Measurements from ENCODE around the gene COL2A1.
A peak's percentile ranks its signal among the peaks of the same experiment; 100 is the strongest.

The COL2A1 gene

DNA sequence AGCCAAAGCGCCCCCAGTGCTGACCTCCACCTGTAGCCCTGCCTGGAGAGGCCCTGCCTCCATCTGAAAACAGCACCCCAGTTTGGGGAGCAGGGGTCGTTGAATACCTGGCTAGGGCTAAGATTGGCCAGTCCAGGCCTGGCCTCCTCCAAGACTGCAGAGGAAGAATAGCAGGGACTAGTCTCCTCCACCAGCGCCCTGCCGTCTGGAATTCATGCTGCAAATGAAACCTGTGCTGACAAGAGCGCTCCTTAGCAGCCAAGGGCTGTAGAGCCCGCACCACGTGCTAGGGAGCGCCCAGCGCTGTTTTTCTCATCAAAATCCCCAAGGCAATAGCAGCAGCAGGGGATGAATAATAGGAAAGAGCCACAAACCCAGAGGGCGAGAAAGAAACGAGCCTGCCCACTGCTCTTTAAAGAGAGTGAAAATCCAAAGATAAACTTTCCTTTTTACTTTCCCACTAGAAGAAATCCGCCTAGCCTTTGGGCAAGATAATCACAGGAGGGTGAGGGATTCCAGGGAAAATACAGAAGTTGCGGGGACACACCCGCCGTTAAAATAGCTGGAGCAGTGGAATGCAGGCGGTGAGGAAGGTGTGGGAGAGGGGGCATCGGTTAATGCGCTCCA is 3.3 kb downstream of the COL2A1 start:
- Histone ChIP-seq H3K36me3 (replicated peaks) (peaks cover 26% of the 10 kb centered on the region), H3K27me3 (ENCODE audit: low read depth) (no peaks in the 10 kb centered on the region), H3K4me3 (peak overlapping the region; percentile 63), H3K4me1 (peaks cover 26% of the 10 kb centered on the region), H3K9me3 (no peaks in the 10 kb centered on the region)
- peak; percentile 61 to 77 for DNase-seq (ENCODE audit: low spot score in 2 of 2)
- in situ Hi-C loops (cut with MboI; ENCODE audit: low sequenced_read_pairs) = no loop called here

DNA sequence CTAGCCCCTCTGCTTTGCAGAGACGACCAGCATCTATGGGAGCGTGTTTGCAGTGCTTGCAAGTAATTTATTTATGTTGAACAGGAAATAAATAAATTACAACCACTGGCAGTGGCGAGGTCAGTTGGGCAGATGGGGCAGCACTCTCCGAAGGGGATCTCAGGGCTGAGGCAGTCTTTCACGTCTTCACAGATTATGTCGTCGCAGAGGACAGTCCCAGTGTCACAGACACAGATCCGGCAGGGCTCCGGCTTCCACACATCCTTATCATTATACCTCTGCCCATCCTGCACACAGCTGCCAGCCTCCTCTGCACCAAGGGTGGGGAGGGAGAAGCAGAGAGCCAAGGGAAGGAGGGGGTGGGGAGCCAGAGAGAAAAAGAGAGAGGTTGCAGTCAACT is 4.5 kb downstream of the COL2A1 start:
- peaks cover 22% of the 10 kb centered on the region for H3K4me1 ChIP-seq

DNA sequence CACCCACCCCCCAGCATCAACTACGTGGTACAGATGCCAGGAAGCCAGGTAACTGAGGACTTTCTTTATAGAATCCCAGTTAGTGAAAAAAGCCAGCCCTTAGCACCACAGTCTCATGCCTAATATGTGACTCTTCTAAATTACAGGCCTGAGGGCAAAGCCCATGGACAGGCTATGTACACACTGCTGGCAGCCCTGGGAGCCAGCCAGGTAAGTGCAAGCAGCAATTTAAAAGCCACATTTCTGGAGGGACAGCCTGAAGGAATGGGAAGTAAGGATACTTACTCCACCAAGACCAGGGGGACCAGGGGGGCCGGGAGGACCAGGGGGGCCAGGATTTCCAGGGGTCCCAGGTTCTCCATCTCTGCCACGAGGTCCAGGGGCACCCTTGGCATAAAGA is 7.0 kb downstream of the COL2A1 start:
- no peaks in the 10 kb centered on the region for H3K27me3 ChIP-seq (ENCODE audit: low read depth)
- in situ Hi-C loops (cut with MboI; ENCODE audit: low sequenced_read_pairs) = no loop called here
- H3K36me3 ChIP-seq (replicated peaks) = peaks cover 63% of the 10 kb centered on the region
- H3K4me1 ChIP-seq = peaks cover 10% of the 10 kb centered on the region
- no peak for DNase-seq (ENCODE audit: low spot score in 2 of 2)
- no peaks in the 10 kb centered on the region for H3K9me3 ChIP-seq
- H3K4me3 ChIP-seq = no peak overlapping the region

More for the DNA sequence above, 4.5 kb downstream of the COL2A1 start:
- H3K27me3 ChIP-seq (ENCODE audit: low read depth) = no peaks in the 10 kb centered on the region
- no peak overlapping the region for H3K4me3 ChIP-seq
- DNase-seq (ENCODE audit: low spot score in 2 of 2) = no peak
- H3K9me3 ChIP-seq = no peaks in the 10 kb centered on the region
- in situ Hi-C loops (cut with MboI; ENCODE audit: low sequenced_read_pairs) = no loop called here
- peaks cover 38% of the 10 kb centered on the region for H3K36me3 ChIP-seq (replicated peaks)

DNA sequence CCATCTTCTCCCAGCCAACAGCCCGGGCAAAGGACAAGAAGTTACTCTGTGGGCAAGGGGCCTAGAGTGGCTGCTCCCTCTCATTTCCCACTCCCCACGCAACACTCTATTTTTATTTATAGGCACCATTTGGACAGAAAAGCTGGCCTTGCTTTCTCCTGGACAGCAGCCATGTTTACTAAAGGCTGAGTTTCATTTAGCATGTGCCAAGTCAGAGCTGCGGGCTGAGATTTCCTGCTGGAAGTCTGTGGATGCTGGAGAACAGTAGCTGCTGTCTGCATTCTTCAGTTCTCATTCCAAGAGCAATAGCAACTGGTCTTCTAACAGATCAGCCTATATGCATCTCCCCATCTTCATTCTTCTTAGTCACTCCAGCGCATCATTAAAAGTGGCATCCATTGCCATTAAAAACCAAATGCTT is 8.3 kb downstream of the COL2A1 start:
- no peak for DNase-seq (ENCODE audit: low spot score in 2 of 2)
- Histone ChIP-seq H3K27me3 (ENCODE audit: low read depth) (no peaks in the 10 kb centered on the region), H3K4me1 (peaks cover 6% of the 10 kb centered on the region), H3K36me3 (replicated peaks) (peaks cover 76% of the 10 kb centered on the region), H3K4me3 (no peak overlapping the region), H3K9me3 (no peaks in the 10 kb centered on the region)
- in situ Hi-C loops (cut with MboI; ENCODE audit: low sequenced_read_pairs) = no loop called here

DNA sequence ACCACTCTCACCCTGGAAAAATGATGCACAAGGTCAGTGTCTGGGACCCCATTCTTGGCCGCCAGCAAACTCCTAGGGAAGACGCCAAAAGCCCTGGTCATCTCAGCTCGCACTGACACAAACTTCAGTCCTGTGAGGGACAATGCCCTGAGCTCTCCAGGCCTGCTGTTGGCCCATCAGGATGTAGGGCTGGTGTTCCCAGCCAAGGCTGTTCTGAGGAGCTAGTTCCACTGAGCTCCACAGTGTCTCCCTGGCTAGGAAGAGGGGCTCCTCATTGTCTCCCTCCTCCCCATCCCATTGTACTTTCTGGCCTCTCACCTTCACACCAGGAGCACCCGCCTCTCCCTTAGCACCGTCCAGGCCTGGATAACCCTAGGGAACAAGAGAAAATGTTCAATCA is 10.8 kb downstream of the COL2A1 start:
- no peaks in the 10 kb centered on the region for H3K27me3 ChIP-seq (ENCODE audit: low read depth)
- H3K4me1 ChIP-seq = peaks cover 3% of the 10 kb centered on the region; the same call in 1 of the 2 replicates
- no peak overlapping the region for H3K4me3 ChIP-seq
- in situ Hi-C loops (cut with MboI; ENCODE audit: low sequenced_read_pairs) = no loop called here
- peaks cover 88% of the 10 kb centered on the region for H3K36me3 ChIP-seq (replicated peaks)
- no peak for DNase-seq (ENCODE audit: low spot score in 2 of 2)
- no peaks in the 10 kb centered on the region for H3K9me3 ChIP-seq

DNA sequence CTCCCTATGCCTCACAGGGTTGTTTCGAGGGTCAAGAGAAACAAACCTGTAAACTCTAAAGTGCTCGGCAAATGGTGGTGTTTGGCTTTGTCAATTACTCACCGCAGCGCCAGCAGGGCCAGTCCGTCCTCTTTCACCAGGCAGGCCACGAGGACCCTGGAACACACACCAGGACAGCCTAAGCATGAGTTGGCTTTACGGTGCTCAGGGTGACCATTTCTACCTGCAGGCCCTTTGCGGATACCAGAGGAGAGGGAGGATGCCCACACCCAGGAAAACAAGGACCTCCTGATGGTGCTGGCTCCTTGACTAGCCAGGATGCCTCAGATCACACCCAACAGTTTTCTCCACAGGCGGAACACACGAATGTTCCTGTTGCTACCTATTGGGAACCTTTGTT is 11.5 kb downstream of the COL2A1 start:
- Histone ChIP-seq H3K36me3 (replicated peaks) (peaks cover 95% of the 10 kb centered on the region), H3K4me3 (no peak overlapping the region), H3K4me1 (peaks cover 3% of the 10 kb centered on the region; the same call in 1 of the 2 replicates), H3K9me3 (no peaks in the 10 kb centered on the region), H3K27me3 (ENCODE audit: low read depth) (no peaks in the 10 kb centered on the region)
- DNase-seq (ENCODE audit: low spot score in 2 of 2) = no peak
- in situ Hi-C loops (cut with MboI; ENCODE audit: low sequenced_read_pairs) = no loop called here

DNA sequence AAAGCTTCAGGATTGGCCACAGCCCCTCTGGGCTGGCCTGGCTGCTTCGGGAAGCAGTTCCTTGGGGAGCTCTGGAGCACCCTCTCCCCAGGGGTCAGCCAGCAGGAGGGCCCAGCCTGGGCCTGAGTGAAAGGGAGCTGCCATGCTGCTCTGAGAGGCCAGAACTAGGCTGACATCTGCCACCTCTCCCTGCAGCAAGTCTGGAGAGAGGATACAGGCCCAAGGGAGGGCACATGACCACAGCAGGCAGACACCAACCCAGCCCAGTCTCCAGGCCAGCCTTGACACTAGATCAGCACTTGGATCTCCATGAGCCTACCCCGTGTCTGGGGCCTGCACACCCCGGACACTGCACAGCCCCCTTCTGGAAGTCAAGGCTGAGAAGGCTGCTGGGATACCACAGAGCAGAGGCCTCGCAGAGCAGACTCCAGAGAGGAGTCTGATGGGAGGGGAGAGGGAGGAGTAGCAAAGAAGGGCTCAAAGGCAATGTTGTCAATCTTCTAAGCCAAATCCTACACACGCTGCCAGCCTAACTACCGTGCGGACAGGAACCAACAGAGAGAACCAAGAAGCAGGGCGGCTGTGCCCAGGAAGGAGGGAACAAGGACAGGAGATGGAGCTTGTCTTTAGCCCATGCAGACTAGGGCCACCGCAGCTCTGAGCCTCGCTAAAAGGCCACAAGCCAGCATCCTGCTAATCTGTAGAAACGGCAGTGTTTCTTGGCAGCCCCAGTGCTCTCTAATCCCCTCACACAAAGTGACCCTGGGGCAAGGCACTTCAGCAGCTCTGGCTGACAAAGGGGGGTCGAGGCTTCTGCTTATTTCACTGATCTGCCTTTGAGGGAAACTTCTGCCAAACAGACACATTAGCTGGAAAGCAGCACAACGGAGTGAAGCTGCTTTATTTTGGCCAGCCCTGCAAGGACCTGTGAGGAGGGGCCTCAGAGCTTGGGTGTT is 12.9 kb downstream of the COL2A1 start:
- no peaks in the 10 kb centered on the region for H3K27me3 ChIP-seq (ENCODE audit: low read depth)
- DNase-seq (ENCODE audit: low spot score in 2 of 2) = no peak
- no peaks in the 10 kb centered on the region for H3K9me3 ChIP-seq
- in situ Hi-C loops (cut with MboI; ENCODE audit: low sequenced_read_pairs) = no loop called here
- H3K4me3 ChIP-seq = no peak overlapping the region
- H3K4me1 ChIP-seq = peaks cover 3% of the 10 kb centered on the region; the same call in 1 of the 2 replicates
- peaks cover 96% of the 10 kb centered on the region for H3K36me3 ChIP-seq (replicated peaks)

DNA sequence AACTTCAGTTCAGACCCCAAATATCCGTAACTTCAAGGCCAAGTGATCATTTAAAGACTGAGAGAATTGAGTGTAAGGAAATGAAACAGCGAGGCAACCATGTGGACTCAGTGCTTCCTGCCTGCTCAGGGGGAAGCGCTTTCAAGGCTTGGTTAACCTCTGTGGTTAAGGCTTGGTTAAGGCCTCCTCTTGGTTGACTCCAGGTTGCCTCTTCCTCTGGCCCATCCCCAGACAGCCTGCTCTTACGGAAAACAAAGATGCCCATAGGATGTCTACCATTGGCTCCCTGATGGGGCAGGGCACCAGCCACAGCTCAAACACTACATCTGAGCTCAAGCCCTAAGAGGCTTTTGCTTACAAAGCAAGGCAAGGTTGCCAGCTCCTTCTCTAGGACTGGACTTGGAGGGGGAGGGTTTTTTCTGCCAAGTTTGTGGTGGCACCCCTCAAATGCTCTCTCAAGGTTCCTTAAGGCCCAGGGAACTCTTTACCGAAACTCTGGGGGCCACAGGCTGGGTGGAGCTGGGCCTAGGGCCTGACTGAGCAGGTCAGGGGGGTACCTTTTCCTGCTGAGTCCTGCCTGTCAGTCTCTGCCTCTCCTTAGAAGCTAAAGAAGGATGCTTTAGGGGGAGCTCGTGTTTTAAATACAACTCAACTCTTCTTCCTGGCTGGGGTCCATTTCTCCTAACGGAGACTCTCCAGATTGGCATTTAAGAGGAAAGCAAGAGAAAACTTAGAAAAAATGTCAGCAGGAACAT is 13.7 kb downstream of the COL2A1 start:
- peaks cover 96% of the 10 kb centered on the region for H3K36me3 ChIP-seq (replicated peaks)
- no peaks in the 10 kb centered on the region for H3K9me3 ChIP-seq
- no peak for DNase-seq (ENCODE audit: low spot score in 2 of 2)
- no peaks in the 10 kb centered on the region for H3K27me3 ChIP-seq (ENCODE audit: low read depth)
- peaks cover 3% of the 10 kb centered on the region; the same call in 1 of the 2 replicates for H3K4me1 ChIP-seq
- in situ Hi-C loops (cut with MboI; ENCODE audit: low sequenced_read_pairs) = no loop called here
- H3K4me3 ChIP-seq = no peak overlapping the region

DNA sequence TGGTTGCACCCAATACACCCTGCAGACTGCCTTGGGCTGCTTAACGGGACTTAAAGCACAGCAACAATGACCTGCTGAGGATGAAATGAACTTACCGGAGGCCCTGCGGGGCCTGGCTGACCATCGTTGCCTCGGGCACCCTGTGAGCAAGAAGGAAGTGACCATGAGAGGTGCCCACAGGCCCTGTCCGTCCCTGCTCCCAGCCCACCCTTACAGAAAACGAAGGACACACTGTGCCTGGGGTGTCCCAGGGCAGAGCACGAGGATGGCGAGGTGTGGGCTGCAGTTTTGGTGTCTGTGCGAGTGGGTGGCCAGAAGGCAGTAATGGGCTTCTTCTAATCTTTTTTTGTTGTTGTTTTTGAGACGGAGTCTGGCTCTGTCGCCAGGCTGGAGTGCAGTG is 14.6 kb downstream of the COL2A1 start:
- H3K9me3 ChIP-seq = no peaks in the 10 kb centered on the region
- H3K4me1 ChIP-seq = peaks cover 3% of the 10 kb centered on the region; the same call in 1 of the 2 replicates
- H3K36me3 ChIP-seq (replicated peaks) = peaks cover 96% of the 10 kb centered on the region
- no peaks in the 10 kb centered on the region for H3K27me3 ChIP-seq (ENCODE audit: low read depth)
- no peak for DNase-seq (ENCODE audit: low spot score in 2 of 2)
- in situ Hi-C loops (cut with MboI; ENCODE audit: low sequenced_read_pairs) = no loop called here
- H3K4me3 ChIP-seq = no peak overlapping the region

DNA sequence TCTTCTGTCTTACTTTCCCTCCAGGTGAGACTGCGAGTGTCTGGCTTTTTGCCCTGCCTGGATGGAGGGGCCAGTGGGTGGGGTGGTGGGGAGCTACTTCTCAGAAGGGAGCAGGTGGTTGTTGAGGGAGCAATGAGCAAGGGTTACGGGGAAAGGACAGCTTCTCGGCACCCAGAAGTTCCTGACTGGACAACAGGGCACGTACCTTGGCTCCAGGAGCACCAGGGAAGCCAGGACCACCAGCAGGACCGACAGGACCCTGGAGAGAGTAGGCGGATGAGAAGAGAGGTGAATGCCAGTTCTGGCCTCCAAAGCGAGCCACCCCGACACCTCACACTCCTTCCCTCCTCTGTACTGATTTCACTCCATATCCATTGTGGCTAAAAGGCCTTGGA is 15.3 kb downstream of the COL2A1 start:
- peaks cover 3% of the 10 kb centered on the region; the same call in 1 of the 2 replicates for H3K4me1 ChIP-seq
- H3K27me3 ChIP-seq (ENCODE audit: low read depth) = no peaks in the 10 kb centered on the region
- H3K36me3 ChIP-seq (replicated peaks) = peaks cover 96% of the 10 kb centered on the region
- in situ Hi-C loops (cut with MboI; ENCODE audit: low sequenced_read_pairs) = no loop called here
- H3K9me3 ChIP-seq = no peaks in the 10 kb centered on the region
- H3K4me3 ChIP-seq = no peak overlapping the region
- no peak for DNase-seq (ENCODE audit: low spot score in 2 of 2)

DNA sequence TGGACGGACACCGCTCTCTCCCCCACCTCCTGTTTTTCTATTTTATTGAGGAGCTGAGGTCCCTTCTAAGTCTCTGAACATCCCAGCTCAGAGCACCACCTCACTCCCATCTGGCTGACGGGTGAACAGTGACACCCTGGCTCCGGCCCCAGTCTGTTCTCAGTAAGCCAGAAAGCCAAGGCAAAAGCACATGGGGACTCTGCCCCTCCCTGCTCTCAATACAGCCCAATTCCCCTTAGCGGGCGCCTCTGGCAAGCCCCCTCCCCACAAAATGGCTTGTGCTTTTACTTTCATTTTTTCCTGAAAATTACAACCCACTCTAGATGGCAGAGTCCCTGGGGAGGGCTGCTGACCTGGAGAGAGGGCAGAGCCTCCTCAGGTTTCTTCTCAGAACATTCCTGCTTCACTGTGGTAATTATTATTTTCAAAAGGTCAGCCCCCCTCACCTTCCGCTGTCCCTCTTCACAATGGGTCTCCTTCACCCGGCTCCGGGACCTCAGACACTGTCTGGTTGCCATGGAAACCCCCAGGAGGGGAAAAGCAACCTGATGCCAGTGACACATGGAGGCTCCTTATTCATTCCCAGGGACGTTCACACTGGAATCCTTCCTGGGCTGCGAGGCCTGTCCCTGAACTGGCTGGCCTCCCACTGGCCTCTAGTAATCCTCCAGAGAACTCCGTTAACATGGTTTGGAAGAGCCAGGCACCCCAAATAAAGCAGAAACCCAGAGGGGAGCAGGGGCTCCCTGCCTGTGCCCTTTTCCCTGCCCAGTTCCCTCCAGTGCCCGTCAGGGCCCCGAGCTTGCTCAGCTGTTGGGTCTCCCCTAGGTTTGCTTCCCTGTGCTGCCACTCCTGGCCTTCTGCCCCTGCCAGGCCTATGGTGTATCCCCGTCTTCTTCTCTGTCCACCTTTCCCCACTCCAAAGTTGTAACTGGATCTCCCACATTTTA is 15.9 kb downstream of the COL2A1 start:
- H3K9me3 ChIP-seq = no peaks in the 10 kb centered on the region
- H3K4me1 ChIP-seq = peaks cover 3% of the 10 kb centered on the region; the same call in 1 of the 2 replicates
- peaks cover 94% of the 10 kb centered on the region for H3K36me3 ChIP-seq (replicated peaks)
- peak; percentile 27 to 53 for DNase-seq (ENCODE audit: low spot score in 2 of 2)
- H3K4me3 ChIP-seq = no peak overlapping the region
- H3K27me3 ChIP-seq (ENCODE audit: low read depth) = no peaks in the 10 kb centered on the region
- in situ Hi-C loops (cut with MboI; ENCODE audit: low sequenced_read_pairs) = no loop called here

DNA sequence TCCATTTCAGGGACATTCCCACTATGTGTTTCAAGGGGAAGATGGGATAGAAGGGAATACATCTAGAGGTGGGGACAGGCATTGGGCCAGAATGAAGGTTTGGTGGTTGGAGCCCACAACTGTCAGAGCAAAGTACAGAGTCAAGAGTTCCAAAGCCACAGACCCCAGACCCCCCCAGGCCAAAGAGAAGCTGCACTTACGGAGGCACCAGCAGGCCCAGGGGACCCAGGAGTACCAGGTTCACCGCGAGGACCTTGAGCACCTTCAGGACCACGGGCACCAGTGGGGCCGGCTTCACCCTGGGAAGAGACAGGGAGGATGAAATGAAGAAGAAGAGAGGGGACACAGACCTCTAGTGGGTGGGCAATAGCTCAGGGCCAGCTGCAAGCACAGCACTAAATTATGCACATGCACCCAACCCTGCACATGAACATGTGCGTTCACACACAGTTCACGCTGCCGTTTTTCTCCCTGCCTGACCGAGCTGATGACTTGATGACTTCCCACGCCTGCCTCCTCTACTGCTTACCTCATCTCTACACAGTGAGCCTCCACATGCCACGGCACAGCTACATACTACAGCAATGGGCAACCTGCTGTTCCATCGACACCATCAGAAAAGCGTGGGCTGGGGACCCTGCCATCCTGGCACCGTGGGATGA is 16.7 kb downstream of the COL2A1 start:
- H3K9me3 ChIP-seq = no peaks in the 10 kb centered on the region
- H3K27me3 ChIP-seq (ENCODE audit: low read depth) = no peaks in the 10 kb centered on the region
- no peak overlapping the region for H3K4me3 ChIP-seq
- H3K36me3 ChIP-seq (replicated peaks) = peaks cover 93% of the 10 kb centered on the region
- DNase-seq (ENCODE audit: low spot score in 2 of 2) = no peak
- H3K4me1 ChIP-seq = peaks cover 3% of the 10 kb centered on the region; the same call in 1 of the 2 replicates
- in situ Hi-C loops (cut with MboI; ENCODE audit: low sequenced_read_pairs) = no loop called here
